ENCODE results near the gene TMC8. TPM values are rescaled to one million over a fixed set of nuclear protein-coding genes. Genes with fewer than 3 reads are reported as not detected.

TMC8 gene
- polyA plus RNA-seq, 2 of the 4 experiments (the other 2 are of a cell fraction), result 0.14 to 0.26 TPM

GRCh38 chr17:78126895-78127238 lies 3.7 kb upstream of the TMC8 start (continued):
- TF ChIP-seq REST (IDR thresholded peaks at IDR 0.05), result no peak
- no peak for TF ChIP-seq TP53 (CRISPR knock-in tag; IDR thresholded peaks at IDR 0.05)
- TF ChIP-seq TFCP2L1 (CRISPR knock-in tag; IDR thresholded peaks at IDR 0.05), result no peak

GRCh38 chr17:78127239-78127887 lies 3.2 kb upstream of the TMC8 start:
- Histone ChIP-seq H3K9me3 (no peaks in the 10 kb centered on the region), H3K4me1 (peaks cover 14% of the 10 kb centered on the region), H3K4me3 (peak overlapping the region; percentile 79), H3K27ac (peak overlapping the region; percentile 77 to 93; a peak in 4 of 6 replicates), H3K4me2 (peak overlapping the region; percentile 98)
- DNase-seq (ENCODE audit: low read depth in 1 of 2, low spot score in 1 of 2) (no peak), FAIRE-seq (no peak), ATAC-seq (peak in 1 of 2 experiments; percentile 31; a peak in 4 of 6 replicates)
- whole genome bisulfite sequencing (ENCODE audit: missing lambda C conversion rate), result 85% methylated on average over 20 of the region's 25 CpGs
- POLR2A ChIA-PET, result interaction anchor here (1.1 to 1.7 kb wide), 3 partner anchors 11 to 42 kb away, joined by 3 to 7 read pairs (median 4); no protein-coding TSS in a partner anchor
- CTCF ChIA-PET, result interaction anchor here (0.6 to 13.7 kb wide), 8 partner anchors 9 to 62 kb away, joined by 3 to 164 read pairs (median 6); partner anchors contain the start of gene TK1
- no peak for TF ChIP-seq EHMT2 (IDR thresholded peaks at IDR 0.05; ENCODE audit: low read depth)
- TF ChIP-seq REST (IDR thresholded peaks at IDR 0.05), result no peak
- no peak for TF ChIP-seq TP53 (CRISPR knock-in tag; IDR thresholded peaks at IDR 0.05)
- no peak for TF ChIP-seq MYC (IDR thresholded peaks at IDR 0.05; ENCODE audit: borderline replicate concordance, low read length)
- no peak for TF ChIP-seq CBX8 (IDR thresholded peaks at IDR 0.05)
- TF ChIP-seq NPAS2 (CRISPR knock-in tag; IDR thresholded peaks at IDR 0.05; ENCODE audit: borderline replicate concordance), result no peak
- TF ChIP-seq NR3C1 (IDR thresholded peaks at IDR 0.05), result no peak
- no peak for TF ChIP-seq CHD4 (IDR thresholded peaks at IDR 0.05; ENCODE audit: borderline replicate concordance)
- no peak for TF ChIP-seq KDM1A (IDR thresholded peaks at IDR 0.05; ENCODE audit: low read depth)
- no peak for TF ChIP-seq POLR2A (IDR thresholded peaks at IDR 0.05; ENCODE audit: low read length)
- no peak for TF ChIP-seq ZC3H11A (IDR thresholded peaks at IDR 0.05)
- no peak for TF ChIP-seq ELK1 (IDR thresholded peaks at IDR 0.05; ENCODE audit: low read depth, low read length)
- no peak for TF ChIP-seq ZNF302 (CRISPR knock-in tag; IDR thresholded peaks at IDR 0.05)
- TF ChIP-seq MAZ (IDR thresholded peaks at IDR 0.05; ENCODE audit: borderline replicate concordance, low read depth, low read length), result no peak
- TF ChIP-seq RAD21 (conservative IDR thresholded peaks at IDR 0.05 in 1 of 2, IDR thresholded peaks at IDR 0.05 in 1 of 2), result no peak
